Mesenchymal stem cell (in vitro differentiated cells and primary cell): Measurements from ENCODE around the gene TRMO.

Source experiments
- DNase-seq: peaks from one replicate; pipeline ENCODE4 v3.0.0-alpha.2; 2013
- H2AFZ ChIP-seq: one replicate; pipeline ENCODE4 v1.6.1; 2013; ENCODE audit warnings: low read depth, mild to moderate bottlenecking, control low read depth, inconsistent platforms, low read length, moderate library complexity
- H2AK5ac ChIP-seq: 2 replicates; pipeline ENCODE4 v1.6.1; 2013; ENCODE audit warnings: low read length, moderate library complexity, mild to moderate bottlenecking, inconsistent platforms; ENCODE audit not compliant: severe bottlenecking
- H2BK120ac ChIP-seq: one replicate; pipeline ENCODE4 v1.6.1; 2013; ENCODE audit warnings: low read depth, mild to moderate bottlenecking, inconsistent platforms, low read length, moderate library complexity
- H2BK12ac ChIP-seq, 2 experiments: one replicate each; pipeline ENCODE4 v1.6.1; 2013; ENCODE audit warnings: inconsistent platforms in 2 of 2, low read length in 2 of 2, mild to moderate bottlenecking in 2 of 2, moderate library complexity in 2 of 2, control low read depth in 1 of 2
- H2BK15ac ChIP-seq: one replicate; pipeline ENCODE4 v1.6.1; 2013; ENCODE audit warnings: mild to moderate bottlenecking, low read depth, inconsistent platforms; ENCODE audit not compliant: poor library complexity, severe bottlenecking
- H2BK5ac ChIP-seq: 2 replicates; pipeline ENCODE4 v1.6.1; 2013; ENCODE audit warnings: low read depth, mild to moderate bottlenecking, low read length, control low read depth, inconsistent platforms; ENCODE audit not compliant: poor library complexity, severe bottlenecking
- H3K14ac ChIP-seq, 2 experiments: one replicate each; pipeline ENCODE4 v1.6.1; 2013; ENCODE audit warnings: inconsistent platforms in 2 of 2, low read length in 2 of 2, control low read depth in 1 of 2, mild to moderate bottlenecking in 1 of 2, moderate library complexity in 1 of 2
- H3K18ac ChIP-seq, 2 experiments: one replicate each; pipeline ENCODE4 v1.6.1; 2013; ENCODE audit warnings: inconsistent platforms in 2 of 2, low read length in 2 of 2, control low read depth in 1 of 2, low read depth in 1 of 2, mild to moderate bottlenecking in 1 of 2
- H3K23ac ChIP-seq, 2 experiments: one replicate each; pipeline ENCODE4 v1.6.1; 2013; ENCODE audit warnings: inconsistent platforms in 2 of 2, low read length in 2 of 2, mild to moderate bottlenecking in 2 of 2, moderate library complexity in 2 of 2, control low read depth in 1 of 2
- H3K27ac ChIP-seq: 2 replicates; pipeline ENCODE4 v1.5.1; 2013; ENCODE audit warnings: mild to moderate bottlenecking, moderate library complexity, low read length, control low read depth, inconsistent platforms; ENCODE audit not compliant: poor library complexity, severe bottlenecking
- H3K27me3 ChIP-seq, 2 experiments: 2 replicates each; pipeline versions ENCODE4 v1.6.1 to v1.7.0; 2013; ENCODE audit warnings: low read length in 2 of 2, mild to moderate bottlenecking in 2 of 2, moderate library complexity in 2 of 2, control low read depth in 1 of 2, inconsistent platforms in 1 of 2; ENCODE audit not compliant: control insufficient read depth in 1 of 2, insufficient read depth in 1 of 2
- H3K36me3 ChIP-seq, 2 experiments: 2 replicates each; pipeline versions ENCODE4 v1.6.1 to v1.7.0; 2013; ENCODE audit warnings: low read length in 2 of 2, control low read depth in 1 of 2, inconsistent platforms in 1 of 2, low read depth in 1 of 2, mild to moderate bottlenecking in 1 of 2; ENCODE audit not compliant: insufficient read depth in 2 of 2, control insufficient read depth in 1 of 2
- H3K4ac ChIP-seq, 2 experiments: one replicate each; pipeline ENCODE4 v1.6.1; 2013; ENCODE audit warnings: inconsistent platforms in 2 of 2, low read length in 2 of 2, mild to moderate bottlenecking in 2 of 2, moderate library complexity in 2 of 2, control low read depth in 1 of 2, low read depth in 1 of 2
- H3K4me1 ChIP-seq: 2 replicates; pipeline ENCODE4 v1.6.1; 2013; ENCODE audit warnings: low read depth, low read length, control low read depth; ENCODE audit not compliant: control insufficient read depth, insufficient read depth
- H3K4me2 ChIP-seq: 2 replicates; pipeline ENCODE4 v1.6.1; 2013; ENCODE audit warnings: low read length, mild to moderate bottlenecking, inconsistent platforms; ENCODE audit not compliant: poor library complexity, severe bottlenecking
- H3K4me3 ChIP-seq, 2 experiments: 2 replicates each; pipeline versions ENCODE4 v1.5.1 to v1.7.0; 2013; ENCODE audit warnings: low read length in 2 of 2, mild to moderate bottlenecking in 2 of 2, control low read depth in 1 of 2, low read depth in 1 of 2; ENCODE audit not compliant: insufficient read depth in 1 of 2
- H3K79me1 ChIP-seq: replicated peaks from 2 replicates; pipeline ENCODE4 v1.6.1; 2013; ENCODE audit warnings: mild to moderate bottlenecking, control low read depth, low read length, inconsistent platforms; ENCODE audit not compliant: poor library complexity, severe bottlenecking
- H3K9ac ChIP-seq: 2 replicates; pipeline ENCODE4 v1.7.0; 2013; ENCODE audit warnings: mild to moderate bottlenecking, low read length, moderate library complexity
- H3K9me3 ChIP-seq: 2 replicates; pipeline ENCODE4 v1.7.0; 2013; ENCODE audit warnings: mild to moderate bottlenecking, low read length; ENCODE audit not compliant: control insufficient read depth
- H4K8ac ChIP-seq: one replicate; pipeline ENCODE4 v1.6.1; 2013; ENCODE audit warnings: inconsistent platforms, mild to moderate bottlenecking, low read length, moderate library complexity
- H4K91ac ChIP-seq: one replicate; pipeline ENCODE4 v1.6.1; 2013; ENCODE audit warnings: mild to moderate bottlenecking, low read length, inconsistent platforms
- WGBS: methylation state at CpG from one replicate; pipeline ENCODE4 v1.1.7; 2013; ENCODE audit warnings: mixed read lengths; 5-methylcytosine and 5-hydroxymethylcytosine counted together

Gene TRMO

DNA sequence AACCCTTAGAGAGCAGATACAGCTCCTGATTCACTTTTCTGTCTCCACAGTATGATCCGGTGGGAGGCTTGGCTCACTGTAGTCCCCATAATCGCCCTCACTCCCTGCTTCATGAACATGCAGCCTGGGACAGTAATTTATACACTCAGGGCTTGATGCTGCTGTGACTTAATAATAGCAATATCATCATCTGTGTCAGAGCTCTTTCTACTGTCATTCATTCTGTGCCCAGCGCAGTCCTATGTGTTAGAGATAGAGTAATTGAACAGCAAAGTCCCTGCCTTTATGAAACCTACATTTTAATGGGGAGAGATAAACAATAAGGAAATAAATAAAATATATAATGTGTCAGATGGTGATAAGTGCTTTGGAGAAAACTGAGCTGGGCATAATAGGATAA, 18.4 kb upstream of the TRMO start:
- no peak overlapping the region for H2BK12ac ChIP-seq
- WGBS: 50% methylated on average over 1 of the region's 3 CpGs
- no peaks in the 10 kb centered on the region for H3K79me1 ChIP-seq

DNA sequence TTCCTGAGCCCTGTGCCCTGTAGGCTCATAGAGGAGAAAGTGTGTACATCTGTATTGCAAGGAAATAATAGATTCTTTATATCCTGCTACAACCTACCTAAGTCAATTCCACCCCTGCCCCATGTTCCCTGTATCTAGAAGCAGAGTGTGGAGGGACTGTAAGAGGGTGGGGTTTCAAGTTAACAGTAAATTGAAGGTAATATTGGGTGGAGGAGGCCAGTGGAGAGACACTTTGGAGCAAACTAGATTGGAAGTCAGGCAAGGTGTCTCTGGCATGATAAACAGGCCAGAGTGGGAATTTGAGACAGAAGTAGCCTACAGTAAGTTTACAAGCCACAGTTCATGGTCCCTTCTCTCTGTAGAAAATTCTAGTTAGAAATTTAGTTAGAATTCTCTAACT, 17.9 kb upstream of the TRMO start:
- H2BK15ac ChIP-seq: no peak overlapping the region
- no peaks in the 10 kb centered on the region for H3K36me3 ChIP-seq
- H3K4me2 ChIP-seq: no peak overlapping the region
- H3K4me1 ChIP-seq: no peaks in the 10 kb centered on the region
- H3K4me3 ChIP-seq: no peak overlapping the region
- H3K79me1 ChIP-seq: no peaks in the 10 kb centered on the region
- H3K23ac ChIP-seq: no peak overlapping the region
- H3K4ac ChIP-seq: no peak overlapping the region
- H3K27me3 ChIP-seq: peaks cover 72 to 78% of the 10 kb centered on the region in 2 experiments
- no peak overlapping the region for H3K18ac ChIP-seq
- no peak overlapping the region for H2AFZ ChIP-seq
- no peak overlapping the region for H4K8ac ChIP-seq
- H2BK5ac ChIP-seq: no peak overlapping the region
- no peak overlapping the region for H3K14ac ChIP-seq
- no peak for DNase-seq
- no peak overlapping the region for H3K9ac ChIP-seq
- no peaks in the 10 kb centered on the region for H3K9me3 ChIP-seq
- no peak overlapping the region for H3K27ac ChIP-seq
- H4K91ac ChIP-seq: no peak overlapping the region
- H2BK12ac ChIP-seq: no peak overlapping the region
- no peak overlapping the region for H2BK120ac ChIP-seq
- H2AK5ac ChIP-seq: no peak overlapping the region

More for the DNA sequence above, 18.4 kb upstream of the TRMO start:
- Histone ChIP-seq H3K4me1 (no peaks in the 10 kb centered on the region), H2AK5ac (no peak overlapping the region), H3K23ac (no peak overlapping the region), H4K8ac (no peak overlapping the region), H2BK15ac (no peak overlapping the region), H2BK120ac (no peak overlapping the region), H3K36me3 (no peaks in the 10 kb centered on the region), H3K4me3 (no peak overlapping the region), H3K4ac (no peak overlapping the region), H3K27ac (no peak overlapping the region), H3K9me3 (no peaks in the 10 kb centered on the region), H4K91ac (no peak overlapping the region), H3K4me2 (no peak overlapping the region), H3K14ac (no peak overlapping the region), H2BK5ac (no peak overlapping the region), H3K18ac (no peak overlapping the region), H3K27me3 (peaks cover 67 to 73% of the 10 kb centered on the region in 2 experiments), H2AFZ (no peak overlapping the region), H3K9ac (no peak overlapping the region)
- DNase-seq: no peak

DNA sequence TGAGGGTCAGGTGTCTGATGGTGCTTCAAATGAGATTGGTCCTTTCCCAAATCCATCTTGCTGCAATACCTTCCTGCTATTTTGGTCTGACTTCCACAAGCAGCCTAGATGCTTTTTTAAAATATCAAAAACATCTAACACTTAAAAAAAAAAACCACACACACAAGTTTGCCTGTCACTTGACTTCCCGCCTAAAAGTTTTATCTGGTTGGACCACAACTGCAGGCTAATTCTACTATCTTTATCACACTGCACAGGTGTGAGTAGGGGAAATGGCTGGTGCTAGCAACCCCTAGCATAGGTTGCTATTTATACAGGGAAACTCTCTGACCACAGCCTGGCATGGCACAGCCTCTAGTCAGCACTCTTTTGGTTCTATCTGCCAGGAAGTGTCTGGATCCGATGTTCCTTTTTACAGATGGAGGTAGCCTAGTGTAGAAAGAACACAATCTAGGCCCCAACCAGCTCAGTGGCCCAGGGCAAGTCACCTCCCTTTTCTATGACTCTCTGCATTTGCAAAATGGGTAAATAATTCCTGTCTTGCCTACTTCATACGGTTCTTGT, 15.9 kb upstream of the TRMO start, which contains the start of gene HEMGN:
TSS of gene HEMGN (minus strand) at position 92 of the 564 bp plus-strand sequence. CDS start at position 56, 36 bp downstream.
- no peak within 1 kb of the TSS for H2AK5ac ChIP-seq
- no peak within 1 kb of the TSS for H3K4me3 ChIP-seq
- no peak within 1 kb of the TSS for H2BK12ac ChIP-seq
- WGBS: 100% methylated on average over 2 of the region's 3 CpGs
- no peak within 1 kb of the TSS for H2BK15ac ChIP-seq
- H3K9me3 ChIP-seq: no peaks in the 10 kb centered on the region
- no peak within 1 kb of the TSS for H3K27ac ChIP-seq
- no peak for DNase-seq
- no peak within 1 kb of the TSS for H3K4ac ChIP-seq
- no peak within 1 kb of the TSS for H2BK120ac ChIP-seq
- H4K8ac ChIP-seq: no peak within 1 kb of the TSS
- no peaks in the 10 kb centered on the region for H3K4me1 ChIP-seq
- no peak within 1 kb of the TSS for H3K23ac ChIP-seq
- H2BK5ac ChIP-seq: no peak within 1 kb of the TSS
- no peak within 1 kb of the TSS for H3K4me2 ChIP-seq
- H3K14ac ChIP-seq: no peak within 1 kb of the TSS
- H3K79me1 ChIP-seq: no peaks in the 10 kb centered on the region
- H3K18ac ChIP-seq: no peak within 1 kb of the TSS
- H2AFZ ChIP-seq: no peak within 1 kb of the TSS
- H3K9ac ChIP-seq: no peak within 1 kb of the TSS
- peaks cover 68 to 71% of the 10 kb centered on the region in 2 experiments for H3K27me3 ChIP-seq
- H3K36me3 ChIP-seq: no peaks in the 10 kb centered on the region
- H4K91ac ChIP-seq: no peak within 1 kb of the TSS

DNA sequence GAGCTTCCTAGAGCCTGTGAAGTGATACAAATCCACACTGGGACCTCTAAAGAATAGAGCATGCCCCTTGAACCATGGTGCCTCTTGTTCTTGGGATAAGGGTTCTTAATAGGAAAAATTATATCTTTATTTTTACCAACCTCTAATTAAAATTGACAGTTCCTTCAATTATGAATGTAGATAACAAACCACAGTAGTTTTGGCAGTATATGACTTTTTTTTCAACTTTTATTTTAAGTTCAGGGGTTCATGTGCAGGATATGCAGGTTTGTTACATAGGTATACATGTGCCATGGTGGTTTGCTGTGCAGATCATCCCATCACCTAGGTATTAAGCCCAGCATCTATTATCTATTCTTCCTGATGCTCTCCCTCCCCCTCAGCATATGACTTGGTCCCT, 14.7 kb upstream of the TRMO start:
- Histone ChIP-seq H2BK15ac (no peak overlapping the region), H3K79me1 (no peaks in the 10 kb centered on the region), H2BK5ac (no peak overlapping the region), H2BK120ac (no peak overlapping the region), H4K8ac (no peak overlapping the region), H3K18ac (no peak overlapping the region), H4K91ac (no peak overlapping the region), H2AK5ac (no peak overlapping the region), H3K23ac (no peak overlapping the region), H3K27ac (no peak overlapping the region), H3K36me3 (no peaks in the 10 kb centered on the region), H2BK12ac (no peak overlapping the region), H3K4me3 (no peak overlapping the region), H3K4me2 (no peak overlapping the region), H3K4ac (no peak overlapping the region), H3K9me3 (no peaks in the 10 kb centered on the region), H3K4me1 (no peaks in the 10 kb centered on the region), H3K14ac (no peak overlapping the region), H3K9ac (no peak overlapping the region), H2AFZ (no peak overlapping the region), H3K27me3 (peaks cover 58 to 62% of the 10 kb centered on the region in 2 experiments)
- no peak for DNase-seq
